ENCODE results near the gene GRIFIN. TPM values are rescaled to one million over a fixed set of nuclear protein-coding genes. Genes with fewer than 3 reads are reported as not detected.
A peak's percentile ranks its signal among the peaks of the same experiment; 100 is the strongest.

The GRIFIN gene
- polyA plus RNA-seq, 1 of the 3 experiments (the other 2 are of a cell fraction), result not detected

GRCh38 chr7:2517026-2517425 is 40.8 kb upstream of the GRIFIN start:
- ChIA-PET POLR2A (no interaction called here), CTCF (interaction anchor here (0.8 to 1.7 kb wide), 10 partner anchors 9 to 153 kb away, joined by 3 to 4 read pairs (median 3); no protein-coding TSS in a partner anchor)
- peaks cover 38 to 80% of the 10 kb centered on the region in 2 experiments; a peak in 3 of 4 replicates for H3K4me1 ChIP-seq (ENCODE audit: control insufficient read depth in 1 of 2, insufficient read depth in 2 of 2, low read depth in 1 of 2, low read length in 1 of 2)
- peak overlapping the region; percentile 61 for H3K4me2 ChIP-seq
- H3K79me2 ChIP-seq (ENCODE audit: insufficient read depth), result peaks cover 21% of the 10 kb centered on the region
- H3K27ac ChIP-seq (ENCODE audit: low read depth in 2 of 2, low read length in 1 of 2), result peak overlapping the region in 1 of 2 experiments; percentile 60; a peak in 2 of 4 replicates
- no peaks in the 10 kb centered on the region for H3K9me2 ChIP-seq
- 28% methylated on average over 8 of the region's 8 CpGs for whole genome bisulfite sequencing (ENCODE audit: low lambda C conversion rate)
- no peak for DNase-seq
- H3K36me3 ChIP-seq (replicated peaks in 1 of 2; ENCODE audit: control insufficient read depth in 1 of 2, insufficient read depth in 2 of 2, low read length in 1 of 2), result no peaks in the 10 kb centered on the region
- peaks cover 10% of the 10 kb centered on the region; the same call in 1 of the 2 replicates for H4K20me1 ChIP-seq (ENCODE audit: insufficient read depth)
- TF ChIP-seq SIN3A (IDR thresholded peaks at IDR 0.05; ENCODE audit: borderline replicate concordance, low read depth, low read length) (peak; percentile 56; the same call in 1 of the 2 replicates), MEF2A (IDR thresholded peaks at IDR 0.05; ENCODE audit: borderline replicate concordance, low read depth) (no peak), ELF1 (IDR thresholded peaks at IDR 0.05) (no peak), POLR2AphosphoS5 (IDR thresholded peaks at IDR 0.05; ENCODE audit: low read depth, low read length) (peak; percentile 21; the same call in 1 of the 2 replicates), SMC3 (IDR thresholded peaks at IDR 0.05; ENCODE audit: low read depth, low read length) (no peak), ZBTB33 (IDR thresholded peaks at IDR 0.05; ENCODE audit: borderline replicate concordance, low read depth) (no peak), TAF1 (IDR thresholded peaks at IDR 0.05; ENCODE audit: borderline replicate concordance, low read depth, low read length) (peak; percentile 13; the same call in 1 of the 2 replicates), IRF3 (IDR thresholded peaks at IDR 0.05; ENCODE audit: low read depth, low read length) (no peak), NFIC (IDR thresholded peaks at IDR 0.05; ENCODE audit: borderline replicate concordance) (peak; percentile 86), FOXM1 (IDR thresholded peaks at IDR 0.05; ENCODE audit: low read depth) (no peak; the same call in 1 of the 2 replicates), TCF12 (IDR thresholded peaks at IDR 0.05) (peak; percentile 76), PBX3 (IDR thresholded peaks at IDR 0.05) (no peak; the same call in 1 of the 2 replicates), TEAD4 (IDR thresholded peaks at IDR 0.05; ENCODE audit: borderline replicate concordance, insufficient read depth) (peak; percentile 88; the same call in 1 of the 2 replicates), REST (IDR thresholded peaks at IDR 0.05; ENCODE audit: low read depth, low read length) (0 out of 2 replicates have a peak, but pooled peaks have one; percentile 23), MAX (IDR thresholded peaks at IDR 0.05; ENCODE audit: low read depth) (peak; percentile 80), CTCF (IDR thresholded peaks at IDR 0.05) (0 out of 2 replicates have a peak, but pooled peaks have one; percentile 26), FOSL2 (IDR thresholded peaks at IDR 0.05; ENCODE audit: borderline replicate concordance, low read depth) (no peak; the same call in 1 of the 2 replicates)
- peak overlapping the region; percentile 40; the same call in 1 of the 2 replicates for H3K9ac ChIP-seq
- H3K9me3 ChIP-seq, result no peaks in the 10 kb centered on the region
- H2AFZ ChIP-seq (ENCODE audit: low read depth), result peak overlapping the region; percentile 1; the same call in 1 of the 2 replicates
- peaks cover 7% of the 10 kb centered on the region for H3F3A ChIP-seq (replicated peaks; ENCODE audit: insufficient read depth)
- H3K27me3 ChIP-seq (ENCODE audit: insufficient read depth), result no peaks in the 10 kb centered on the region
- H3K4me3 ChIP-seq (ENCODE audit: low read depth in 2 of 2, low read length in 1 of 2), result no peak overlapping the region

Measured in SK-N-SH (cell line).